ENCODE measurements around the gene SUV39H1.
"Not testable (repeated sequence)": the region's sequence is repeated elsewhere in the genome, so short reads cannot be mapped to it uniquely, and the experiment has no call there.

SUV39H1 gene, protein sequence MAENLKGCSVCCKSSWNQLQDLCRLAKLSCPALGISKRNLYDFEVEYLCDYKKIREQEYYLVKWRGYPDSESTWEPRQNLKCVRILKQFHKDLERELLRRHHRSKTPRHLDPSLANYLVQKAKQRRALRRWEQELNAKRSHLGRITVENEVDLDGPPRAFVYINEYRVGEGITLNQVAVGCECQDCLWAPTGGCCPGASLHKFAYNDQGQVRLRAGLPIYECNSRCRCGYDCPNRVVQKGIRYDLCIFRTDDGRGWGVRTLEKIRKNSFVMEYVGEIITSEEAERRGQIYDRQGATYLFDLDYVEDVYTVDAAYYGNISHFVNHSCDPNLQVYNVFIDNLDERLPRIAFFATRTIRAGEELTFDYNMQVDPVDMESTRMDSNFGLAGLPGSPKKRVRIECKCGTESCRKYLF

DNA sequence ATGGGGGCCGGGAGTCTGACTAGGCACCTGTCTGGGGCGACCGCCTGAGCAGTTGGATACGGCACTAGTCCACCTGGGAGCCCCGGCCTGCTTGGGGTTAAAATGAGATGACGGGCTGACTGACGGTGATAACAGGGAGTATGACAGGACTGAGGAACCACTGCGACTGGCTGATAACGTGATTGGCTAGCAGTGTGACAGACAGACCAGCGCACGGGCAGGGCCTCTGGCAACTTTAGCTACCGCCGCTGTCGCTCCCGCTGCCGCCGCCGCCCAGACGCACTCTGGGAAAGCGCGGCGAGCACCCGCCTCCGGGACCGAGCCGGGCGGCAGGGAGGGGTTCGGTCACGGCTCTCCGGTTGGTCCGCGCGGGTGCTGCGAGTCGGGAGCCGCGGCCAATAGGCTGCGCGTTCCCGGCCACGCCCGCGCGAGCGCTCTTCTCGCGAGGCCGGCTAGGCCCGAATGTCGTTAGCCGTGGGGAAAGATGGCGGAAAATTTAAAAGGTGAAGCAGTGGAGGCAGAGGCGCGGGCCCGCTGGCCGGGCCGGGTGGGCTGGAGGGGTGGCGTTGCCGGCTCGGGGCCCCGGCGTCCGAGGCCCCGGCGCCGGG lies at the start of gene SUV39H1:
TSS of gene SUV39H1 (plus strand) at position 434 of the 608 bp plus-strand sequence. CDS start at position 485, 51 bp downstream.
- peak; percentile 83 for DNase-seq

DNA sequence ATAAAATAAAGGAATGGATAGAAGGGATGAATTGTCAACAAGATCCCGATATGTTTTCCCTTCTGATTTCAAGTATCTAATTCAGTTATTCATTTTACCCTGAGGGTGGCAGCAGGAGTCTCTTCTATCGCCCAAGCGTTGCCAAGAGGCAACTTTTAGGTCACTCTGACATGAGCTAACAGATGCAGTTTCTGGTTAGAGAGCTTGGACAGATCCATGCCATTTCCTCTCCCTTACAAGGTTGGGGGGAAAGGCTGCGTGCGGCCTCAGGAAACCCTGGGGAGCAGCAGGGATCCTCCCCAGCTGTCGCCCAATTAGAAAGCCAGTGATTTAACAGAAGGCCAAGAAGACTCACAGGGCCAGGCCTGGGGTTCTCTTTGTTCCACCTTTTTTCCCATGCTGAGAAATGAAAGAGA lies 48.2 kb upstream of the SUV39H1 start:
- DNase-seq: no peak

DNA sequence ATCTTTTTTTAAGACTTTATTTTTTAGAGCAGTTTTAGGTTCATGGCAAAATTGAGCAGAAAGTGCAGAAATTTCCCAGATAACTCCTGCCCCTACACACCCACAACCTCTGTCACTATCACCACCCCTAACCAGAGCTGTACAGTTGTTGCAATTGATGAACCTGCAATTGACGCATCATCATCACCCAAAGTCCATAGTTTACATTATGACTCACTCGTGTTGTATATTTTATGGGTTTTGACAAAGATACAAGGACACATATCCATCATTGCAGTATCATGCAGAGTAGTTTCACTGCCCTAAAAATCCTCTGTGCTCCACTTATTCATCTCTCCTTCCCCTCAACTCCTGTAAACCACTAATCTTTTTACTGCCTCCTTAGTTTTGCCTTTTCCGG lies 47.4 kb upstream of the SUV39H1 start:
- DNase-seq: no peak

DNA sequence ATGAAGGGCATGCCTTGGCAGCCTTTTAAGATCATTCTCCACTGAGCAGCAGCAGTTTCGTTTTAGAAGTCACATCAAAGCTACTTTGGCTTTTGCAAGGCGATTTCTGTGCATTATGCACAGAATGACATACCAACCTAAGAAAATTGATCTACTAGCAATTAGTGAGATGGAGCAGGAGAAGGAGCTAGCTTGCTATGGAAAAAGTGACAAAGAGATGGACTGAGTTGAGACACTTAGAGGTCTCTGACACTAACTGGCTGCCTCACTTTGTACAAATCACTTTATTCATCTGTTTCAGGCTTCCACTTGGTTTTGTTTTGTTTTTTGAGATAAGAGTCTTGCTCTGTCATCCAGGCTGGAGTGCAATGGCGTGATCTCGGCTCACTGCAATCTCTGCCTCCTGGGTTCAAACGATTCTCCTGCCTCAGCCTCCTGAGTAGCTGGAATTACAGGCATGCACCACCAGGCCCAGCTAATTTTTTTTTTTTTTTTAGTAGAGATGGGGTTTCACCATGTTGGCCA lies 44.4 kb upstream of the SUV39H1 start:
- DNase-seq: not testable (repeated sequence)

DNA sequence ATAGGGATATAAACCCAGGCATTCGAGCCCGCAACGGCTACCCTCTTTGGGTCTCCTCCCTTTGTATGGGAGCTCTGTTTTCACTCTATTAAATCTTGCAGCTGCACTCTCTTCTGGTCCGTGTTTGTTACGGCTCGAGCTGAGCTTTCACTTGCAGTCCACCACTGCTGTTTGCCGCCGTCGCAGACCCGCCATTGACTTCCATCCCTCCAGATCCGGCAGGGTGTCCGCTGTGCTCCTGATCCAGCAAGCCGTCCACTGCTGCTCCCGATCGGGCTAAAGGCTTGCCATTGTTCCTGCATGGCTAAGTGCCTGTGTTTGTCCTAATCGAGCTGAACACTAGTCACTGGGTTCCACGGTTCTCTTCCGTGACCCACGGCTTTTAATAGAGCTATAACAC lies 41.8 kb upstream of the SUV39H1 start:
- DNase-seq: not testable (repeated sequence)

DNA sequence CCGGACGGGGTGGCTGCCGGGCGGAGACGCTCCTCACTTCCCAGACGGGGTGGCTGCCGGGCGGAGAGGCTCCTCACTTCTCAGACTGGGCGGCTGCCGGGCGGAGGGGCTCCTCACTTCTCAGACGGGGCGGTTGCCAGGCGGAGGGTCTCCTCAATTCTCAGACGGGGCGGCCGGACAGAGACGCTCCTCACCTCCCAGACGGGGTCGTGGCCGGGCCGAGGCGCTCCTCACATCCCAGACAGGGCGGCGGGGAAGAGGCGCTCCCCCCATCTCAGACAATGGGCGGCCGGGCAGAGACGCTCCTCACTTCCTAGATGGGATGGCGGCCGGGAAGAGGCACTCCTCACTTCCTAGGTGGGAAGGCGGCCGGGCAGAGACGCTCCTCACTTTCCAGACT lies 36.8 kb upstream of the SUV39H1 start:
- DNase-seq: not testable (repeated sequence)

DNA sequence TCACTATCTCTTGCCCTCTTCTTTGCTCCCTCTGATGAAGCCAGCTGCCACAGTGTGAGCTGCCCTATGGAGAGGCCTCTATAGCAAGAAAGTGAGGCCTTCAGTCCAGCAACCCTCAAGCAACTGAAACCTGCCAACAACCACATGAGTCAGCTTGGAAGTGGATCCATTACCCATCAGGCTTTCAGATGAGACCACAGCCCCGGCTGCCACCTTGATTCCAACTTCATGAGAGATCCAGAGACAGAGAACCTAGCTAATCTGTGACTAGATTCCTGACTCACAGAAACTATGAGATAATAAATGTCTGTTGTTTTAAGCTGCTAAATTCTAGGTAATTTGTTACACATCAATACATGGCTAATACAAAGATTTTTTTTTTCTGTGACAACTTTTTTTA lies 33.3 kb upstream of the SUV39H1 start:
- no peak for DNase-seq

DNA sequence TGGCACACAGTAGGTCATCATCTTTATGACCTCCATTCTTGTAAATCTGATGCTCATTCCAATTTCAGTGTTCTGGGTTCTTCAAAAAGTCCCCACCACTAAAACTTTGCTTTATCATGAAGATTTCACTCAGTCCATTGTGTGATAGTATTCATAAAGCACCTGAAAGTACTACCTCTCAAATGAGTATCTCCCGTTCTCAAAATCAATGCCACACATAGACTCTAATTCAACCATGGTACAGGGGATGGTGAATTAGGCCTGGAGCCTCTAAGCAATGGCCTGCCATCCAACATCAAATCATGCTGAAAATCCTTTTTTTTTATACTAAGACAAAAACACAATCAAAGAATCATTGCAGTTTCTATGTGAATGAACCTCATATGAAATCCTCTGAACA lies 32.4 kb upstream of the SUV39H1 start:
- no peak for DNase-seq

DNA sequence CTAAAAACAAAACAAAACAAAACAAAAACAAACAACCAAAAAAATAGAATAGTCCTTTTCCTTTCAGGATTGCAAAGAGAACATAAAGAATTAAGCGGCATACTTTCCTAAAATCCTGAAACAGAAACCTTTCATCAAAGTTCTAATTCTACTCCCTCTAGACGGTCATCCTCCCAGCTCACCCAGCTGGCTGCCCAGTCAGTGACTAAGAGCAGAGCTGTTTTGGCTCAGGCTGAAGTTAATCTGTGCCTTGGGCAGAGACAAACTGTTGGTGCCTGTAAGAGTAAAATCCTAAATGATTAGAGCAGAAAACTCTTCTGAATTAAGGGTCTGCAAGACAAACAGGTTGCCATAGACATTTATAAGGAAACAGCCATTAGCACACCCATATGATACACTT lies 30.5 kb upstream of the SUV39H1 start:
- no peak for DNase-seq

DNA sequence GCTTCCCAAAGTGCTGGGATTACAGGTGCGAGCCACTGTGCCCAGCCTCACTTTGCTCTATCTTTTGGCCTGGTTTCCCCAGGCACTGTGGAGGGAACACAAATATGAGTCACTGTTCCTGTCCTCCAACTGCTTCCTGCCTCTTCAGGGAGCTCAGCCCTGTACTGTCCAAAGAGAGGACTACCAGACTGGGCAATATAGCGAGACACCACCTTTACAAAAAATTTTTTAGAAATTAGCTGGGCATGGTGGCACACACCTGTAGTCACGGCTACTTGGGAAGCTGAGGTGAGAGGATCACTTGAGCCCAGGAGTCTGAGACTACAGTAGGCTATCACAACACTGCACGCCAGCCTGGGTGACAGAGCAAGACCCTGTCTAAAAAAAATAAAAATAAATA lies 29.9 kb upstream of the SUV39H1 start:
- no peak for DNase-seq

DNA sequence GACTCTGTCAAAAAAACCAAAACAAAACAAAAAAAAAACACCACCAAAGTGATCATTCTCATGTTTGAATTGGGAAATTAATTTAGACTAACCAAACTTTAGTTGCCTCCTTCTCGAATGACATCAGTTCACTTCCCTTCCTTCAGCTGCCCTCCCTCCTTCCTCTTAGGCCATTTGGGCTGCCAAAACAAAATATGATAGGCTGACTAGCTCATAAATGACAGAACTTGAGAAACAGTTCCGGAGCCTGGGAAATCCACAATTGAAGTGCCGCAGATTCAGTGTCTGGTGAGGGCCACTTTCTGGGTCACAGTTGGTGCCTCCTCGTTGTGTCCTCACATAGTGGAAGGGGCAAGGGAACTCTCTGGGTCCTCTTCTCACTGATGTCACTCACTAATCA lies 29.0 kb upstream of the SUV39H1 start:
- no peak for DNase-seq

DNA sequence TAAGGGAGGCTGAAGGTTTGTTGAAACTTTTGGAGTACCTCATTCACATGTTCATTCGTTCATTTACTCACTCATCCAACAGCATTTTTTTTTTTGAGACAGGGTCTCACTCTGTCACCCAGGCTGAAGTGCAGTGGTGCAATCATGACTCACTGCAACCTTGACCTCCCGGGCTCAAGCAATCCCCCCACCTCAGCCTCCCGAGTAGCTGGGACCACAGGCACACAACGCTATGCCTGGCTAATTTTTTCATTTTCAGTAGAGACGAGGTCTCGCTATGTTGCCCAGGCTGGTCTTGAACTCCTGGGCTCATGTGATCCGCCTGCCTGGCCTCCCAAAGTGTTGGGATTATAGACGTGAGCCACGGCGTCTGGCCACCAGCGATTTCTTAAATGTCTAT lies 28.3 kb upstream of the SUV39H1 start:
- not testable (repeated sequence) for DNase-seq

DNA sequence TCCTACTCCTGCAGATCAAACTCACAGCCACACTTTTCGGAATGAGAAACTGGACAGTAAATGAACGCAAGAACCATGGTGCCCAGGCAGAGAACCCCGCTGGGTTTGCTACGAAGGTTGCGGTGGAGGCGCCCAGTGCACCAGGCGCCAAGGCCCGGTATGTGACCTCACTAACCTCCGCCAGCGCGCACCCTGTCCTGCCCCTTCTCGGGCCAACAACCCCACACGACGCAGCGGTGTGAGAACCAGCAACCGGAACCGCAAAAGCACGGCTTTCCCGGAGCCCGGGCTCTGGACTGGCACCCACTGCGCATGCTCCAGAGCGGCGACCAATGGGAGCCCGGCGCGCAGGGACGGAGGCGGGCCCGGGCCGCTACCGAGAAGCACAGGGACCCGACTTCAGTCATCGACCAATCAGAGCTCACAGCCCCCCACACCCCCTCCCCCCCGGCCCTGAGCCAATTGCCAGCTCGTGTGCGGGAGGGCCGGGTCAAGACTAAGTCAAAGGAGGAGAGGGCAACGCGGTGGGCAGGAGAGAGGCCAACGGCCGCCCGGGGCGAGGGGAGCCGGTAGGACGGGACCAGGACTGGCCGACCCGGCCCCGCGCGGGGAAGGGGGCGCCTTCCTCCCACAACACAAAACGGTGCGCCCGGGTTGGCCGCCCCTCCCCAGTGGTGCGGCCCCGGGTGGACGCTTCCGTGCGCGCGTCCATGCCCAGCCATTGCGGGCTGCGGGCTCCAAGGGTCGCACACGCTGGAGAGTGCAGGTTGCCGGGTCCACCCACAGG lies 20.2 kb upstream of the SUV39H1 start:
- peak; percentile 72 for DNase-seq

DNA sequence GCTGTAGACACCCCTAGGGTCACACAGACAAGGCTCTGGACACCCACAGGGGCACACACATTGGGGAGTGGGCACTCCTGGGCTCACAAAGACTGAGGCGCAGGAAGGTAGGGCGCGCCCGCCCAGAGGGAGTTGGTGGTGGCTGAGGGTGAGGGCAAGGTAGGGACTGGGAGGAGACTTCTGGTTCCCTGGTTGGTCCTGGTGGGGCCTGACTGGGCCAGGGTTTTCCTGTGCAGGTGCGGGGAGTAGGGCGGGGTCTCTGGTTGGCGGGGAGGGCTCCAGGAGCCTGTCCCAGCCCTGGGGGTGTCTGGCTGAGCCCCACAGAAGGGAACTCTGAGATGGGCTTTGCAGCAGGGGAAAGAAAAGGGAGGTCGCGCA lies 19.7 kb upstream of the SUV39H1 start:
- no peak for DNase-seq

DNA sequence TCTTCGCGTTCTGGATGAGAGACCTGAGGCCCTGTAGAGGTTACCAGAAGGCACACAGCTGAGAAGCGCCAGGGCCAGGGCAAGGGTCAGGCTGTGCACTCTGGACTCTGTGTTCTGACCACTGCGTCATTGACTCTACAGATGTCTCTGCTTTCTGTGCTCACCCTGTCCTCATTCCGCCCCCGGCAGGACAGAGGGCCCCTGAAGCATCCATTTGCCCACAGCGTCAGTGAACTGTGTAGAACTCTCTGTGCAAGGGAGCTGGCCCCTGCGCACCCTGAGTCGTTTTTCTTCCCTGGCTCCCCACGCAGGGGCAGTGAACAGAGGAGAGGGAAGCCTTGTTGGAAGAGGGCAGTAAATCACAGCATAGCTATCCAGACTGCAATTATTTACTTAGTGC lies 19.0 kb upstream of the SUV39H1 start:
- no peak for DNase-seq

DNA sequence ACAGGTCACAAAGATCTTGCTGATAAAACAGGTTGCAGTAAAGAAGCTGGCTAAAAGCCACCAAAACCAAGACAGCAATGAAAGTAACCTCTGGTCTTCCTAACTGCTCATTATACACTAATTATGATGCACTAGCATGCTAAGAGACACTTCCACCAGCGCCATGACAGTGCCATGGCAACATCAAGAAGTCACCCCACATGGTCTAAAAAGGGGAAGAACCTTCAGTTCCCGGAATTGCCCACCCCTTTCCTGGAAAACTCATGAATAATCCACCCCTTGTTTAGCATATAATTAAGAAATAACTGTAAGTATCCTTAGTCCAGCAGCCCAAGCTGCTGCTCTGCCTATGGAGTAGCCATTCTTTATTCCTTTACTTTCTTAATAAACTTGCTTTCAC lies 16.1 kb upstream of the SUV39H1 start:
- not testable (repeated sequence) for DNase-seq

DNA sequence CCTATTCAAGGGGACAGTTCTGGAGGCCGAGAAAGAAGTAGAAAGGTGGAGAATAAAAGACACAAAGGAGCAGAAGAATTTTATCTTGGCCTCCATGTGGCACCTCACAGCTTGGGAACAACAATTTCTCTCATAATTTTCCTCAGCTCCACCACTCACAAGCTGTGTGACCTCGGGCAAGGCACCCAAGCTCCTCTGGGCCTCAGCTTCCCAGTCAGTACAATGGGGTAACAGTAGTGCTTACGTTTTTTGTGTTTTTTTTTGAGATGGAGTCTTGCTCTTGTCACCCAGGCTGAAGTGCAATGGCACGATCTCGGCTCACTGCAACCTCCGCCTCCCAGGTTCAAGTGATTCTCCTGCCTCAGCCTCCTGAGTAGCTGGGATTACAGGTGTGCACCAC lies 15.6 kb upstream of the SUV39H1 start:
- DNase-seq: not testable (repeated sequence)

DNA sequence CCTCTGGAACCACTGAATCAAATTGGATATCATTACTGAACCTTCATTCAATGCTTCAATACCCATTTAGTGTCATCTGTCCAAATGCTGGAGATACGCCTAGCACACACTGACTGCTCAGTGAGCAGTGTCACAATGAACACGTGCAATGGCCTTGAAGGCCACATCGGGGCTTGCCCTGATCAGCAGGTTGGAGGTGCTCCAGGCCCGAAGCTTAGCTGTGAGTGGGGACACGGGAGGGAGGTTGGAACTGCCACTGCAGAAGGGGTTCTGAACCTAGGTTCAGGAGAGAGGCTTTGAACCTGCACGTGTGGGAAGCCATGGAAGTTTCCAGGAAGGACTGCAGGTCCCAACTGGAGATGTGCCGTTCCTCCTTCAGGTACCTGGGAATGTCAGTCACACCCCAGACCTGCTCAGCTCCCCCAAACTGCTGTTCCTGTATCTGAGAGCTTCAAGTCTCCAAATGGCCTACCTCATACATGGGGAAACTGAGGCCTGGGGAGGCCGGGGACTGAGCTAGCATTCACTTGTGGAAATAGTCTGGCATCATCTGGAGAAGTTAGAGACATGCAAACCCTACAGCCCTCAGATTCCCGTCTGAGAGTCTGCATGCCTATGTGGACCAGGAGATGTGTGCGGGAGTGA lies 14.9 kb upstream of the SUV39H1 start:
- DNase-seq: no peak

DNA sequence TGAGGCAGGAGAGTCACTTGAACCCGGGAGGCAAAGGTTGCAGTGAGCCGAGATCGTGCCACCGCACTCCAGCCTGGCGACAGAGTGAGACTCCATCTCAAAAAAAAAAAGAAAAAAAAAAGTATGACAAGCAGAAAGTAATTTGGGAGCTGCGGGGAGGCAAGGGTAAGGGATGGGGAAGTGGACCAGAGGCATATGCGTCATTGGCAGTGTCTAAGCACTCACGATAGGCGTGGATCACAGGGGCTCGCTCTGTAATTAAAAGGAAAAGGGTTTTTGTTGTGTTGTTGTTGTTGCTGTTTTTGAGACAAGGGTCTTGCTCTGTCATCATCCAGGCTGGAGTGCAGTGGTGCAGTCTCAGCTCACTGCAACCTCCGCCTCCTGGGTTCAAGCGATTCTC lies 13.7 kb upstream of the SUV39H1 start:
- DNase-seq: not testable (repeated sequence)

DNA sequence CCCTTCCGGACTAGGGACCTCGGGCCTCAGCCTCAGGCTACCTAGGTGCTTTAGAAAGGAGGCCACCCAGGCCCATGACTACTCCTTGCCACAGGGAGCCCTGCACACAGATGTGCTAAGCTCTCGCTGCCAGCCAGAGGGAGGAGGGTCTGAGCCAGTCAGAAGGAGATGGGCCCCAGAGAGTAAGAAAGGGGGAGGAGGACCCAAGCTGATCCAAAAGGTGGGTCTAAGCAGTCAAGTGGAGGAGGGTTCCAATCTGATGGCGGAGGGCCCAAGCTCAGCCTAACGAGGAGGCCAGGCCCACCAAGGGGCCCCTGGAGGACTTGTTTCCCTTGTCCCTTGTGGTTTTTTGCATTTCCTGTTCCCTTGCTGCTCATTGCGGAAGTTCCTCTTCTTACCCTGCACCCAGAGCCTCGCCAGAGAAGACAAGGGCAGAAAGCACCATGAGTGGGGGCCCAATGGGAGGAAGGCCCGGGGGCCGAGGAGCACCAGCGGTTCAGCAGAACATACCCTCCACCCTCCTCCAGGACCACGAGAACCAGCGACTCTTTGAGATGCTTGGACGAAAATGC lies 13.0 kb upstream of the SUV39H1 start, which contains the start of gene WAS:
TSS of gene WAS (plus strand) at position 389 of the 572 bp plus-strand sequence. CDS start at position 444, 55 bp downstream.
- DNase-seq: no peak

DNA sequence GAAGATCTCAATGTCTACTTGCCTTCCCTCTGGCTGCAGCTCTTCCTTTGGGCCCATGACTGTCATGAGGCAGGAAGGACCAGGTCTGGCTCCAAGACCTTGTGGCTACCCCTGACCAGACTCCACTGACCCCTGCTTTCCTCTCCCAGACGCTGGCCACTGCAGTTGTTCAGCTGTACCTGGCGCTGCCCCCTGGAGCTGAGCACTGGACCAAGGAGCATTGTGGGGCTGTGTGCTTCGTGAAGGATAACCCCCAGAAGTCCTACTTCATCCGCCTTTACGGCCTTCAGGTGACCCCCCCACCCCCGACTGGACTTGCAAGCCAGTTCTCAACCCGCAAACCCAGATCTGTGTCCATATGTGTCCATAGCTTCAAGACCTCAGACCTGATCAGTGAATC lies 12.4 kb upstream of the SUV39H1 start:
- no peak for DNase-seq

DNA sequence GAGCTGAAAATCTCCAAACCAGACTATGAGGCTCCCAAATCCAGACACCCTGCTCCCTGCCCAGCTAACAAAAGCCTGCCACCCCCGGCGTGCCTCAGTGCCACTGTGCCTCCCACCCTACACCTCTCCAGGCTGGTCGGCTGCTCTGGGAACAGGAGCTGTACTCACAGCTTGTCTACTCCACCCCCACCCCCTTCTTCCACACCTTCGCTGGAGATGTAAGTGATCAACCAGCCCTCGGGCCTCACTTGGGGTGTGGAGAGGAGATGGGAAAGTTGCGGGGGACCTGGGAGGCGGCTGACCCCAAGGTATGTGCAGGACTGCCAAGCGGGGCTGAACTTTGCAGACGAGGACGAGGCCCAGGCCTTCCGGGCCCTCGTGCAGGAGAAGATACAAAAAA lies 11.1 kb upstream of the SUV39H1 start:
- DNase-seq: no peak
